GM21515 (cell line): ENCODE results near the gene FCN3.
A peak's percentile ranks its signal among the peaks of the same experiment; 100 is the strongest.

ENCODE experiments used
- ATAC-seq: cut with Tn5 transposase; IDR thresholded peaks from one replicate; pipeline ENCODE4 v1.9.1; 2021; ENCODE audit not compliant: unreplicated experiment

The FCN3 gene

DNA sequence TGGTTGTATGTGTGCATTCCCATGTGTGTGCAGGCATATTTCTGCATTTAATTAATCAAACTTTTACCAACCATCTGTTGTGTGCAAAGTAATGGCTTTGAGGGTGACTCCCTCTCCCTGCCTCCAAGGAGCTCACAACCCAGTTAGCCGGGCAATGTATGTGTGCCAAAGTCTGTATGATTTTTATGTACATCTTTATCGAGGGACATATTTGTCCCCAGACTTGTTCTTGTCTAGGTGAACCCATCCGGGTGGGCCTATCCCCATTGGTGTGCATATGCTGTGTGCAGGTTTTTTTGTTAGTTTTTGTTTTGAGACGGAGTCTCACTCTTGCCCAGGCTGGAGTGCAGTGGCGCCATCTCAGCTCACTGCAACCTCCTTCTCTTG is 31.0 kb downstream of the FCN3 start:
- no peak for ATAC-seq

DNA sequence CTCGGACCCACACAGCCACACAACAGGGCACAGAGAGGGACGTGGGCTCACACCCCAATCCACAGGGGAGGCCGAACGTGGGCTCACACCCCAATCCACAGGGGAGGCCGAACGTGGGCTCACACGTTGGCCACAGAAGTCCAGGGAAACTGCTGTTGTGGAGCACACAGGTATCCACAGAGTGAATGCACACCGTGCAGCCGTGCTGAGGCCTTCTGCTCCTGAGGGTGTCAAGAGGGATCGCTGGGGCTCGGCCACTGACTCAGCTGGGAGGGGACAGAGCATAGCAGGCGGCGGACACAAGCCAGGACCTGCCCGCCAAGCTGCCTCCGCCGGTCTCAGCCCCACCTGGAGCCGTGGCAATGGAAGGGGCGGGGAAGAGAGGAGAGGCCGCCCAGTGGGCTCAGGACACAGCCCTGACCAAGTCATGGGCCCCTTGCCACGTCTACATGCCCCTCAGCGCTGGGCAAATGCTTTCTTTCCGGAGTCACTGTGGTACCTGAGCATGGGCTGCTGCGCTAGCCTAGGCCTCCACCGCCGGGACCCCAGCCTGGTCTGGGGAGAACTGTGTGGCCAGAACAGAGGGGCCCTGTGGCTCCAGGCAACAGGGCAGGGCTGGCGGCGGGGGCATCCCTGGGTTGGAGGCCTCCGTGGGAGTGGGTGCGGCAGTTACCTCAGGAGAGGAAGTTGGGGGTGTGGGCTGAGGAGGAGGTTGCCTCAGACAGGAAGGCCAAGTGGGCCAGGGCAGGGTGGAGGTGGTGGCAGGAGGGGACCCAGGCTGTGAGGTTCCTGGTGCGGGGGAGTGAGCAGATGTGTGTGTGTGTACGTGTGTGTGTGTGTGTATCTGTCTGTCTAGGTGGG is 31.6 kb downstream of the FCN3 start:
- ATAC-seq = peak; percentile 38

DNA sequence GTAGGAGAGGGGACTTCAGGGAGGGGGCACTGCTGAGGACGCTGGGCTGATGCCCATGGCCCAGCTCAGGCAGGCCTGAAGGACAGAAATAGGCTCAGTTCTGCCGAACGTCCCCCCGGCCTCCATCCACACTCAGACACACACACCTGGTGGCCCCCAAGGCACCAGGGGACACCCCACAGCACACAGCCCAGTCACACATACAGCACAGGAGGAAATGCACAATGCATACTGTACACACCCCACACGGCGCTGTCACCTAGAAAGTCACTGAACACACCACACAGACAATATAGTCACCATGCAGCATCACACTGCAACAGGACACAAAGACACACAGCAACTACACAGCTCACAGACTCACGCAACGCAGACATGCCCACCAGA is 32.2 kb downstream of the FCN3 start:
- ATAC-seq = no peak

DNA sequence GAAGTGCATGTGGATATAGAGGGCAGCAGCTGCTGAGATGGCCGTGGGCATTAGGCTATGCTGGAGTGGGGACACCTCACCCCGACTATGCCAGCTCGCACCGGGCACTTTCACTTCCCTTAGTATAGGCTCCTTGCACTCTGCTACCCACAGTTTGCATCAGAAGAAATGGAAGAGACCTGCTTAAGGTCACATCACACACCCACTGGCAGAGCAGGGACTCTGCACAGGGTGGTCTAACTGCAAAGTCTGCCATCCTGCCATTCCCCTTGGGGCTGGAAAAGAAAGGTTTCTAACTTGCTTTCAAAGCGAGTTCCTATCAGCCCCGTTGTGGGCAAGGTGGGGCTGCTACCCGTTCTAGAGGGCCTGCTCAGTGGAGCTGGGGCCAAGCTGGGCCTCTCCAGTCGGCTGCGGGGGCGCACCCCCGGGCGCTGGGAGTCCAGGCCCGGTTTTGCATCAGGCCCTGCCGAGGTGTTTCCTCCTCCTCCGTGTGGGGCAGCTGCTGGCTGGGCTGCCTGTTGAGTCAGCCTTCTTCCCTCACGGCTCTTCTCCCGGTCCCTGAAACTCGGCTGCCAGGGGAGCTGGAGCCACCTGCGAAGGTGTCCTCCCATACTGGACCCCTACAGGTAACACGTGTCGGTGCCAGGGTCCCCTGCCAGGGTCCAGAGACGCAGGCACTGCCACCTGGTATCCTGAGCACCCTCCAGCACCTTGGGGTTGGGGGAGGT is 32.9 kb downstream of the FCN3 start, which contains the start of gene SYTL1:
Gene SYTL1, plus strand, starts transcription at position 498 of the 728 bp plus-strand sequence. CDS start 3,313 bp downstream, outside the sequence.
- ATAC-seq = no peak

DNA sequence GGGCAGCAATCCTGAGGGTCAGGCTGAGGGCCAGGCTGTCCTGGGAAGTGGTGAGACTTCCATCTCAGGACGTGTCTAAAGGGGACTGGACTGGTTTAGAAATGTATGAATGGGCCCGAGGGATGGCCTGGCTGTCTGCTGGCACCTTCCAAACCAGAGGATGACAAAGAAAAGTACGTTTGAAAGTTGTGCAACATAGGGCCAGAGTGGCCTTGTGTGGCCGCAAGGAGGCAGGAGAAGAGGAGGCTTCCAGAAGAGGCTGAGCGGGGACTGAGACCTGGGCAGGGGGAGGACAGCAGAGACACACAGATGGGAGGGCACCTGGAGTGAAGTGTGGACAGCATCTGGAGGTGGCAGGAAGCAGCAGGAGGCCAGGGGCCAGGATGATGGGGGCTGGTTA is 35.4 kb downstream of the FCN3 start:
- ATAC-seq = no peak

DNA sequence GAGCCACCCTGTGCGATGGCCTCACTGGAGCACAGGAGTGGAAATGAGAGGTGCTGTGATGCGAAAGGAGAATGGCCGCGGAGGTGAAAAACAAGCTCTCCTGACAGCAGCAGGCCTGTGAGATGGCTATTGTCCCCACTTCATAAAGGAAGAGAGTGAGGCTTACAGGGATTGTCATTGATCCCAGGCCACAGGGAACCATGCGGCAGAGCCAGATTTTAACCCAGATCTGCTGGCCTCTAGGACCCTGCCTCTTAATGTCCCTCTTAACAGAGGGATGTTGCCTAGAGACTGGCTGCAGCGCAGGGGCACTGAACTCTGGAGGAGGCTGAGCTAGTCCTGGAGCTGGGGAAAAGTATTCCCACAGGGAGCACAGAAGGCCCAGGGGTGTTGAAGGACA is 35.9 kb downstream of the FCN3 start:
- no peak for ATAC-seq

DNA sequence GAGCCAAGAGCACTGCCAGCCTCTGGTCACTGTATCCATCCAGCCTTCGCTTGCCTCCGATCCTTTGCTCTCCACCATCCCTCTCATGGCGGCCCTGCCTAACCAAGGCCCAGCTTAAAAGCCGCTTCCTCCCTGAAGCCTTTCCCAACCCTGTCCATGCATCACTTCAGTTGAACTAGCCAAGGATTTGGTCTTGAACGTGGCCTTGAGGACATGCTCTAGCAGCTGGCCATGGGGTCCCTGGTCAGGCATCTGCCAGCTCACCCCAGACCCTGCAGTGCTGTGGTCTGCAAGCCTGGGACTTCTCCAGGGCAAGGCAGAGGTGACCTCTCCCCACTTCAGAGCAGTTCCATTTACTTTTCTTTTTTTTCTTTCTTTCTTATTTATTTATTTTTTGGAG is 37.9 kb downstream of the FCN3 start:
- ATAC-seq = no peak

DNA sequence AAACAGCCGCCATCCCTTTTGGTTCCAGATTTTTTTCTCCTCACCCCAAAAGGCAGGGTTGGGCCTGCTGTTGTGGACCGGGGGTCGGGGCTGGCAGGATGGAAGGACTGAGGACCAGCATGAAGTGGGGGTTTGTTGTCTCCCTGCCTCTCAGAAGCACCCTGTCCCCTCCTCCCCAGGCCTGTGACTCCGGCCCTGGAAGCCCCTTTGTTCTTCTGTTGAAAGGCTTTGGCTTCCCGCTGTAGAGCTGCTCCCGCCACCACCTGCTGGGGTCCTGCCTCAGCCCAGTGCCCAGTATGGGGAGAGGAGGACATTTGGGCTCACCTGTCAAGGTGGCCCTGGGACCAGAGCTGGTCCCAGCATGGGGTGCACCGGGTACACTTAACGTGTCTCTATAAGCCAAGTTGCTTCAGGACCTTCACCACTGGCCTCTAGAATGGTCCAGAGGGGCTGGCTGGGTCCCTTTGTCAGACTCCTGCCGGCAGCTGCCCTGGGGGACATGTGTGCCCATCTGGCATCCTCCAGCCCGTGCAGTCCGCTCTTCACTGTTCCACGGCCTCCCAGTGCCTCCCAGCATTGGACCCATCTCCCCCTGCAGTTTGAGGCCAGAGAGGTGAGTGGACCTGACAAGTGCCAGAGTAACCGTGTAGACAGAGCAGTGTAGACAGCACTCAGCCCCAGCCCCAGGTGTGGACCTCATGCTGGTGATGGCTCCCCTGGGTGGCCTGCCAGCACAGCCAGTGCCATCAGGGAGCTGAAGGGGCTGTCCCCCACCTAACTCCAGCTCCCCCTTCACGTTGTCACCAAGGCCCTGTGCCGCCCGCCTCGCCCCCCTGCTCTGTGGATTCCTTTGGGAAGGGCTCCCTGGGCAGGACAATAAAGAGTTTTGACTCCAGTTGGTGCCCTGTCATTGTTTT is 38.9 kb downstream of the FCN3 start:
- no peak for ATAC-seq

DNA sequence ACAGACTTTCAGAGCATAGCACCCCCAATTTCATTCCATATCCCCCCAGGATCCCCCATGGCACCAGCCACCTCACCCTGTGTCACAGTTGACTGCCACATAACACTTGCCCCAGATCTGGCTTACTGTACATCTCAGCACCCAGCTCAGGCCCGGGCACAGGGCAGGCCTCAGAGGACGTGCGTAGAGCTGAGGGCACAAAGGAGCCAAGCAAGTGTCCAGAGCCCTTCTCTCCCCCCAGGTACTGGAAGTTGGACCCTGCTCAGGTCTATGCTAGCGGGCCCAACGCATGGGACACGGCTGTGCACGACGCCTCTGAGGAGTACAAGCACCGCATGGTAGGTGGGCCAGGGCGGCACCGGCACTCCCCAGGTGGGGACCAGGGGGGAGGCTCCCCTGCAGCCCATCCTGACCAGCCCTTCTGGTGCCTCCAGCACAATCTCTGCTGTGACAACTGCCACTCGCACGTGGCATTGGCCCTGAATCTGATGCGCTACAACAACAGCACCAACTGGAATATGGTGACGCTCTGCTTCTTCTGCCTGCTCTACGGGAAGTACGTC is 40.8 kb downstream of the FCN3 start:
- ATAC-seq = no peak

DNA sequence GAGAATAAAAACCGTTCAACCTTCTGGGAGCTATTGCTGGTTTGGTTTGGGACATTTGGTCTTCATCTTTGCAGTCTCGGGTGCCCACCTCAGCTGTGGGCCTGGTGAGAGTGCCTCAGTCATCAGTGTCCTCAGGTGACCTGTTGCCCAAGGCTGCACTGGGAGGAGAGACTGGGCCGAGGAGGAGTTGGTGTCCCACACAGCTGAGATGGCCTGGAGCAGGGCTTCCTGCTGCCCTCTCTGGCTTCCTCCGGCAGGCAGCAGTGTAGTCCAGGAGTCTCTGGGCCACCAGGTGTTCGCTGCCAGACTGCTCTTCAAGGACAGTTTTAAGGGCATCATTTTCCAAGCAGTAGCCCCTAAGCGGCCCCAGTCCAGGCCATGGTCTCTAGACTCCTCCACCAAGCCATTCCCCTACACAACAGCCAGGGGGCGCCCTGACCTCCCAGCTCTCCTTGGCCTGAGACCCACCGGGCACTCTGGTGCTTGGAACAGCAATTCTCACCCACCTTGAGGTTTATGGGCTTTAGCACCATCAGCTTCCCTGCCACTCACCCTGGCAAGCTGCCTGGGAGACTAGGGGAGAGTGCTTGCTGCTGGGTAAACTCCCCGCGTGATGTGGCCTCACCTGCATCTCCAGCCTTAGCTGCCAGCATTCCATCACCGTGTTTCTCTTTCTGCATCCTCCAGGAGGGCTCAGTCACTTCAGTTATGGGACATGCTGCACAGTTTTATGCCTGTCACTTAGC is 41.9 kb downstream of the FCN3 start:
- ATAC-seq = no peak

DNA sequence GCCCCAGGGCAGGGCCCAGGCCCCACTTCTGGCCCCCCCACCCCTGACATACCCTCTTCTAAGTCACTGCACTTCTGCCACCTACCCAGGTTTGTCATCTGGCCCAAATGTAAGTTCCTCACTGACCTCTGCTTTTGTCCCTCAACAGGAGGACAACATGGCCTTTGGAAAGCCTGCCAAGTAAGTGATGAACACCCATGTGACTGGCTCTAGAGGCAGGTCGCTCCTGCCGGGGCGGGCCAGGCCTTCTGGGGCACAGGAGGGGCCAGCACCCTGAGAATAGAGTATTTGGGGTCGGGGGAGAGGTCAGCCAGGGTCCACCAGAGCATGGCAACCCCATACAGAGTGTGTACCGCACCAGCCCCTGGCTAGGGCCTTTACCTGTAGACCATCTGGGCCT is 42.7 kb downstream of the FCN3 start:
- ATAC-seq = no peak

DNA sequence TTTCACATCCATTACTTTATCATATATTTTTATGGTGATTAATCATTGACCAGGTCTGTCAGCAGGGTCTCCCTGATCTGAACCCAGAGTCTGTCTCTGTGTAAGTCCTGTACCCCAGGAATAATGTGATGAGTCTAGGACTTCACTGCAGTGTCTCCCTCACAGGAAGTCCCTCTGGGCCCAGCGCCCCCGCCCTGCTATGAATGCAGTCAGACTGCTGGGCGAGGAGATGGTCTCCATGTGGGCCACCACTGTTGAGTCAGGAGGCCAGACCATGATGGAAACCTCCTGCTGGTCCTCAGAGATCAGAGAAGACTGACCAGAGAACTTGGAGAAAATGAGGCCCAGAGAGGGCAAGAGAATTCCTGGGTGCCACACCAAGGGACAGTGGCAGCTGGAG is 43.2 kb downstream of the FCN3 start:
- ATAC-seq = no peak

DNA sequence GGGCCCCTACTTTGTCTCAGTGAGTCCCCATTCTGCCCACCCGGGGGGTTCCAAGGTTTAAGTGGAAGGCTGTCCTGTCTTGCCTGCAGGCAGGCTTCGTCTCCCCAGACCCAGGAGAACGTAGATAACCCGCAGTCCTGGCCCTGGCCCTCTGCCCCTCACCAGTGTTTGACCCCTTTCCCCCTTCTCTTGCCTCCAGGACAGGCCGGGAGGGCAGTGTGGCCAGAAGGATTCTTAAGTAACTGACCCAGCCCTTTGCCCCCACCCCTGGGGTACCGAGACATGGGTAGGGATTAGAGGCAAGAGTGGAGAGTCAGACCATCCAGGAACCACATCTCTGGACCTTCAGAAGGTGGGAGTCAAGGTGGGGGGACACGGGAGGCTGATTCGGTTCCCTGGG is 43.8 kb downstream of the FCN3 start:
- ATAC-seq = no peak

DNA sequence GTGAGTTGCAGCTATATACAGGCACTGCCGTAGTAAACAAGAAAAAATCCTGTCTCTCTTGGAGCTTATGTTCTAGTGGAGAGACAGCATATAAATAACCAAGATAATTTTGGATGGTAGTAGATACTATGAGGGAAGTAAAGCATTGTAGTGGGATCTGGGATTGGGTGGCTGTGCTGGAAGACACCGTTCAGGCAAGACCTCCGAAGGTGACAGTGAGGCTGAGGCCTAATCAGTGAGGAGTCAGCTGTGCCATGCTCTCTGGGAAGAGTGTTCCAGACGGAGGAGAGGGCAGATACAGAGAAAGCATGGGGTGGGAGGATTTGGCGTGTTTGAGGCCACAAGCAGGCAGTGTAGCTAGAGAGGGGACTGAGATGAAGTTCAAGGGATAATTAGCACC is 46.7 kb downstream of the FCN3 start:
- ATAC-seq = no peak

DNA sequence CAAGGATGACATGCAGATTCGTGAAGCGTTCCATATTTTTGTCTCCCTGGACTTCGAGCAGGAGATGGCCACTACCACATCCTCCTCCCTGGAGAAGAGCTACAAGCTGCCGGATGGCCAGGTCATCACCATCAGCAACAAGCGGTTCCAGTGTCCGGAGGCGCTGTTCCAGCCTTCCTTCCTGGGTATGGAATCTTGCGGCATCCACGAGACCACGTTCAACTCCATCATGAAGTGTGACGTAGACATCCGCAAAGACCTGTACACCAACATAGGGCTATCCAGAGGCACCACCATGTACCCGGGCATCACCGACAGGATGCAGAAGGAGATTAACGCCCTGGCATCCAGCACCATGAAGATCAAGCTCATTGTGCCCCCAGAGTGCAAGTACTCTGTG is 49.3 kb downstream of the FCN3 start:
- ATAC-seq = no peak

DNA sequence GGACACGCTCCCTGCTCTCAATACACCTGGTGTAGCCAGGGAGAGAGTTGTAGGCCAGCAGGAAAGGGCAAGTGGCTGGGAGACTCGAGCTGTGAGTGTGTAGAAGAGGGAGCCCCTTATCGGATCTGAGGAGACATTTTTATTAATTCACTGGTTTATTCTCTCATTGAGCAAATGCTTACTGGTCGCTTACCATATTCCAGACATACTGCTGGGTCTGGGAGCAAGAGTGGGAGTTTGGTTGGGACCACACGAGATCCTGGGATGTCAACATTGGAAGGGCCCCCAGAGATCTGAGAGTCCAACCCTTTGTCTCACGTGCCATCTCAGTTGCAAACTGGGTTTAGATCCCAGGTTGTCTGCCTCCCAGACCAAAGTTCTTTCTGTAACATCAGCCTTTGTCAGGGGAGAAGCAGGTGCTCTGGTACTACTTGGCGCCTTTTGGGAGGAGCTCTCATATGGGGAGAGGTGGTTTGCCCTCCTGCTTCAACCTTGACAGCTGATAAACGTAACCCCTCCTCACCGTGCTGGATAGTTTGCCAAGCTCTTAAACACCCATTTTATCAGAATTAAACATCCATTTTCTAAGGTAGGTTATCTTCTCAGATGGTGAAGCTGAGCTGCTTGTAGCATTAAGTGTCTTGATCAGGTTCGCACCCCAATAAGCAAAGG is 51.9 kb downstream of the FCN3 start:
- ATAC-seq = no peak

DNA sequence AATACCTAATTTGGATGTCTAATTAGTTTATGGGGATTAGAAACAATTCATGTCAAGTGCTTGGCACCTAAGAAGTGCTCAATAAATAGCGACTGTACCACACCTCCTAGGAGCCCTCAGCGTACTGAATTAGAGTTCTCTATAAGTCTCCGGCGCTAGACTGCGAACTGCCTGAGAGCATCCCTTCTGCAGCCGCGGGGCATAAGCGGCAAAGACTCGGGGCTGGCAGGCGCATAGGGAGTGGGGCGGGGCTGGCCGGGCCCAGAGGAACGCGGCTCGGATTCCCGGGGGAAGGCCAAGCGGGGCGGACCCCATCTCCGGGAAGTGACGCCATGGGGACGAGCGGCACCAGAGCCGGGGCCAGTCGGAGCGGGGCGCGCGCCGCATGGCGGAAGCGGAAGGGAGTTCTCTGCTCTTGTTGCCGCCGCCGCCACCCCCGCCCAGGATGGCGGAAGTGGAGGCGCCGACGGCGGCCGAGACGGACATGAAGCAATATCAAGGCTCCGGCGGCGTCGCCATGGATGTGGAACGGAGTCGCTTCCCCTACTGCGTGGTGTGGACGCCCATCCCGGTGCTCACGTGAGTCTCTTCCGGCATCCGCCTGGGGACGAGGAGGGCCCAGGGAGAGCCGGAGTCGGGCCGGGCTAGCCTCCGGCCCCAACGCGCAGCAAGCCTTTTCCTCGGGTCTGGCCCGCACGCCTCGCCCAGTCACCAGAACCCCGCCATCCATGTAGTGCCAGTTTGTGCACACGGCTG is 52.6 kb downstream of the FCN3 start, which contains the start of gene TMEM222:
Gene TMEM222, plus strand, starts transcription at position 351 of the 756 bp plus-strand sequence. Its CDS starts 35 bp downstream, at position 386.
- ATAC-seq = peak; percentile 84
